ENCODE measurements around the gene VWA7.

DNA sequence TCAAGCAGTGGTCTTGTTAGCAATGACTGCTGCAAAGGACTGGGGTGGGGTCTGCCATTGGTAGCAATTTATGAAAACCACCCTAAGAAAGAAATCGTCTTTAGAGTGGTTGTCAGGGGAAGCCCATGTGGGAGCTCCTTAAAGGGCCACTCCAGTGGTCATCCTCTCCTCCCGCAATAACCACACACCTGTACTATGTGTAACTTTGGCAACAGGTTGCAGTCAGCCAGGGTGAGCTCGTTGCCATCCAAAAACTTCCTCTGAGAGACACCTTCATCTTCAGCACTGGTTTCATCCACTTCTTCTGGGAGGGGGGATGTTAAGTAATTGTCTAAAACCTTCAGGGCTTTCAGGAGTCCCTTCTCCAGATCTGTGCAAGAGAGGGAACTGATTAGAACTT is 45.1 kb downstream of the VWA7 start:
- TF ChIP-seq EZH2 (IDR thresholded peaks at IDR 0.05; ENCODE audit: borderline replicate concordance, low read depth, low read length, severe bottlenecking): no peak
- TF ChIP-seq, protein P1, sequence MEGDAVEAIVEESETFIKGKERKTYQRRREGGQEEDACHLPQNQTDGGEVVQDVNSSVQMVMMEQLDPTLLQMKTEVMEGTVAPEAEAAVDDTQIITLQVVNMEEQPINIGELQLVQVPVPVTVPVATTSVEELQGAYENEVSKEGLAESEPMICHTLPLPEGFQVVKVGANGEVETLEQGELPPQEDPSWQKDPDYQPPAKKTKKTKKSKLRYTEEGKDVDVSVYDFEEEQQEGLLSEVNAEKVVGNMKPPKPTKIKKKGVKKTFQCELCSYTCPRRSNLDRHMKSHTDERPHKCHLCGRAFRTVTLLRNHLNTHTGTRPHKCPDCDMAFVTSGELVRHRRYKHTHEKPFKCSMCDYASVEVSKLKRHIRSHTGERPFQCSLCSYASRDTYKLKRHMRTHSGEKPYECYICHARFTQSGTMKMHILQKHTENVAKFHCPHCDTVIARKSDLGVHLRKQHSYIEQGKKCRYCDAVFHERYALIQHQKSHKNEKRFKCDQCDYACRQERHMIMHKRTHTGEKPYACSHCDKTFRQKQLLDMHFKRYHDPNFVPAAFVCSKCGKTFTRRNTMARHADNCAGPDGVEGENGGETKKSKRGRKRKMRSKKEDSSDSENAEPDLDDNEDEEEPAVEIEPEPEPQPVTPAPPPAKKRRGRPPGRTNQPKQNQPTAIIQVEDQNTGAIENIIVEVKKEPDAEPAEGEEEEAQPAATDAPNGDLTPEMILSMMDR (IDR thresholded peaks at IDR 0.05; ENCODE audit: borderline replicate concordance, extremely low read depth, low read length, poor library complexity, severe bottlenecking): no peak

Measured in DND-41 (cell line).